H1 (cell line): ENCODE measurements around the gene ARL9. TPM values are rescaled to one million over a fixed set of nuclear protein-coding genes. Genes with fewer than 3 reads are reported as not detected.

ENCODE experiments used
- CTCF ChIA-PET: fragments of 300-600 bp; sonication (Branson Sonifier 250); formaldehyde crosslinking; loops from one replicate; lab custom pipeline; 2021; ENCODE audit not compliant: partially characterized antibody; lab: Charles Lee
- POLR2A ChIA-PET: fragments of 300-600 bp; sonication (Branson Sonifier 250); formaldehyde crosslinking; loops from one replicate; lab custom pipeline; 2021; ENCODE audit warnings: inconsistent platforms; ENCODE audit not compliant: partially characterized antibody; lab: Charles Lee
- DNase-seq, 2 experiments: peaks; one replicate each; pipeline versions ENCODE4 v3.0.0 to v3.0.0-alpha.2; 2010 to 2022; ENCODE audit warnings: low spot score in 2 of 2, low read depth in 1 of 2, mixed read lengths in 1 of 2
- FAIRE-seq: peaks from 2 replicates; lab custom pipeline; 2011; peaks lifted over from hg19 to GRCh38; lab: Jason Lieb, UNC
- H2AFZ ChIP-seq: 2 replicates; pipeline ENCODE4 v1.8.1; 2012; ENCODE audit warnings: low read length, inconsistent platforms
- H2AK5ac ChIP-seq: 2 replicates; pipeline ENCODE4 v1.6.1; 2013; ENCODE audit warnings: low read depth, low read length
- H2BK120ac ChIP-seq: replicated peaks from 2 replicates; pipeline ENCODE3; 2013; ENCODE audit warnings: low read depth, low read length, inconsistent platforms
- H2BK12ac ChIP-seq: 2 replicates; pipeline ENCODE4 v1.6.1; 2013; ENCODE audit warnings: low read depth, low read length
- H2BK15ac ChIP-seq: 2 replicates; pipeline ENCODE4 v1.6.1; 2013; ENCODE audit warnings: low read length
- H2BK20ac ChIP-seq: 2 replicates; pipeline ENCODE4 v1.6.1; 2013; ENCODE audit warnings: low read length
- H2BK5ac ChIP-seq: 2 replicates; pipeline ENCODE4 v1.6.1; 2013; ENCODE audit warnings: low read depth, low read length
- H3K14ac ChIP-seq: 2 replicates; pipeline ENCODE4 v1.6.1; 2013; ENCODE audit warnings: inconsistent platforms; ENCODE audit not compliant: insufficient read length
- H3K18ac ChIP-seq: 2 replicates; pipeline ENCODE4 v1.6.1; 2013; ENCODE audit warnings: low read length; ENCODE audit errors: extremely low read depth
- H3K23ac ChIP-seq: 2 replicates; pipeline ENCODE4 v1.6.1; 2013; ENCODE audit warnings: inconsistent platforms; ENCODE audit not compliant: insufficient read length
- H3K23me2 ChIP-seq: 2 replicates; pipeline ENCODE4 v1.6.1; 2013; ENCODE audit warnings: low read depth, low read length
- H3K27ac ChIP-seq: 2 replicates; pipeline ENCODE4 v1.6.1; 2011; ENCODE audit warnings: low read depth, low read length, inconsistent platforms
- H3K27me3 ChIP-seq, 4 experiments: replicated peaks in 1 of 4; 1 replicate in 1 of 4; 2 replicates in 3 of 4; pipeline versions ENCODE4 v1.6.1 to v1.8.1; 2011 to 2013; ENCODE audit warnings: low read length in 3 of 4, mild to moderate bottlenecking in 3 of 4, inconsistent platforms in 2 of 4, mixed read lengths in 2 of 4, moderate library complexity in 1 of 4; ENCODE audit not compliant: control insufficient read depth in 3 of 4, insufficient read depth in 3 of 4; ENCODE audit errors: extremely low read depth in 1 of 4
- H3K36me3 ChIP-seq, 4 experiments: 2 replicates each; pipeline versions ENCODE4 v1.6.1 to v1.8.1; 2011 to 2013; ENCODE audit warnings: mild to moderate bottlenecking in 4 of 4, low read length in 3 of 4, moderate library complexity in 2 of 4, control low read depth in 1 of 4, inconsistent platforms in 1 of 4; ENCODE audit not compliant: insufficient read depth in 4 of 4, control insufficient read depth in 2 of 4
- H3K4ac ChIP-seq: replicated peaks from 2 replicates; pipeline ENCODE3; 2013; ENCODE audit warnings: low read length, low read depth, mixed read lengths, inconsistent platforms; ENCODE audit not compliant: insufficient read length
- H3K4me1 ChIP-seq, 4 experiments: replicated peaks in 1 of 4; 1 replicate in 1 of 4; 2 replicates in 3 of 4; pipeline versions ENCODE4 v1.6.1 to v1.8.1; 2011 to 2013; ENCODE audit warnings: low read length in 3 of 4, inconsistent platforms in 2 of 4, mixed read lengths in 1 of 4; ENCODE audit not compliant: insufficient read depth in 4 of 4, control insufficient read depth in 3 of 4
- H3K4me2 ChIP-seq, 2 experiments: 2 replicates each; pipeline versions ENCODE4 v1.6.1 to v1.8.1; 2011 to 2013; ENCODE audit warnings: low read depth in 2 of 2, low read length in 2 of 2, control low read depth in 1 of 2, inconsistent platforms in 1 of 2, mild to moderate bottlenecking in 1 of 2; ENCODE audit not compliant: insufficient read depth in 1 of 2
- H3K4me3 ChIP-seq, 4 experiments: fragments of 200-600, 300-600 bp in 1 of 4; sonication (generic), shearing (Covaris generic), sonication (Bioruptor Twin) in 1 of 4; 2 replicates each; pipeline versions ENCODE4 v1.5.1 to v1.8.1; 2011 to 2016; ENCODE audit warnings: low read length in 4 of 4, low read depth in 3 of 4, control low read depth in 2 of 4, inconsistent platforms in 2 of 4, mild to moderate bottlenecking in 2 of 4, mixed read lengths in 1 of 4, moderate library complexity in 1 of 4; ENCODE audit not compliant: insufficient read depth in 2 of 4; ENCODE audit errors: extremely low read depth in 1 of 4
- H3K56ac ChIP-seq: replicated peaks from 2 replicates; pipeline ENCODE3; 2013; ENCODE audit warnings: low read depth, mild to moderate bottlenecking, mixed read lengths, low read length, inconsistent platforms; ENCODE audit not compliant: insufficient read length
- H3K79me1 ChIP-seq: 2 replicates; pipeline ENCODE4 v1.6.1; 2013; ENCODE audit warnings: low read depth, low read length, control low read depth
- H3K79me2 ChIP-seq, 2 experiments: 2 replicates each; pipeline versions ENCODE4 v1.6.1 to v1.8.1; 2012 to 2013; ENCODE audit warnings: low read length in 2 of 2, mild to moderate bottlenecking in 2 of 2, inconsistent platforms in 1 of 2; ENCODE audit not compliant: insufficient read depth in 2 of 2, control insufficient read depth in 1 of 2
- H3K9ac ChIP-seq, 4 experiments: replicated peaks in 1 of 4; 1 replicate in 1 of 4; 2 replicates in 3 of 4; pipeline versions ENCODE4 v1.6.1 to v1.8.1; 2011 to 2013; ENCODE audit warnings: low read depth in 3 of 4, low read length in 3 of 4, control low read depth in 2 of 4, mild to moderate bottlenecking in 2 of 4, moderate library complexity in 2 of 4, inconsistent platforms in 1 of 4; ENCODE audit errors: extremely low read depth in 1 of 4
- H3K9me3 ChIP-seq, 2 experiments: 2 replicates each; pipeline versions ENCODE4 v1.6.1 to v1.8.1; 2012 to 2013; ENCODE audit warnings: mild to moderate bottlenecking in 2 of 2, moderate library complexity in 2 of 2, control low read depth in 1 of 2, inconsistent platforms in 1 of 2, low read depth in 1 of 2, low read length in 1 of 2, mixed read lengths in 1 of 2; ENCODE audit not compliant: insufficient read depth in 2 of 2
- H4K20me1 ChIP-seq, 2 experiments: replicated peaks in 1 of 2; 2 replicates each; pipeline versions ENCODE3 to v1.8.1; 2011 to 2013; ENCODE audit warnings: inconsistent platforms in 2 of 2, low read length in 2 of 2, mild to moderate bottlenecking in 1 of 2; ENCODE audit not compliant: insufficient read depth in 2 of 2, control insufficient read depth in 1 of 2
- H4K5ac ChIP-seq: 2 replicates; pipeline ENCODE4 v1.6.1; 2013; ENCODE audit warnings: low read length, low read depth, mixed read lengths, inconsistent platforms; ENCODE audit not compliant: insufficient read length
- H4K8ac ChIP-seq: 2 replicates; pipeline ENCODE4 v1.8.0; 2013; ENCODE audit warnings: mild to moderate bottlenecking, moderate library complexity, low read length, inconsistent platforms; ENCODE audit not compliant: insufficient read depth; ENCODE audit errors: extremely low read depth
- H4K91ac ChIP-seq: replicated peaks from 2 replicates; pipeline ENCODE3; 2013; ENCODE audit warnings: low read length, mixed read lengths, inconsistent platforms; ENCODE audit not compliant: insufficient read length
- BRCA1 ChIP-seq: IDR thresholded peaks from 2 replicates; pipeline ENCODE4 v1.6.1; 2012; ENCODE audit warnings: low read depth, low read length, improper control_type of control experiment
- CHD1 ChIP-seq: IDR thresholded peaks from 2 replicates; pipeline ENCODE4 v1.6.1; 2012; ENCODE audit warnings: low read depth, low read length, improper control_type of control experiment
- JUND ChIP-seq: IDR thresholded peaks from 2 replicates; pipeline ENCODE4 v1.6.1; 2011; ENCODE audit warnings: mild to moderate bottlenecking, improper control_type of control experiment, low read length
- POLR2AphosphoS5 ChIP-seq: IDR thresholded peaks from 2 replicates; pipeline ENCODE4 v1.6.1; 2011; ENCODE audit warnings: low read depth, low read length
- RAD21 ChIP-seq, 2 experiments: IDR thresholded peaks in 1 of 2; conservative IDR thresholded peaks in 1 of 2; 2 replicates each; pipeline ENCODE4 v1.6.1; 2011; ENCODE audit warnings: low read depth in 2 of 2, low read length in 2 of 2, improper control_type of control experiment in 1 of 2, inconsistent platforms in 1 of 2, mild to moderate bottlenecking in 1 of 2, moderate library complexity in 1 of 2
- RBBP5 ChIP-seq: IDR thresholded peaks from 2 replicates; pipeline ENCODE4 v1.7.1; 2012; ENCODE audit warnings: low read depth, mild to moderate bottlenecking, inconsistent platforms, low read length, moderate library complexity, borderline replicate concordance
- RFX5 ChIP-seq: IDR thresholded peaks from 2 replicates; pipeline ENCODE4 v1.6.1; 2011; ENCODE audit warnings: low read depth, low read length, improper control_type of control experiment, borderline replicate concordance
- RNF2 ChIP-seq: fragments of 200-900, 300-1000 bp; sonication (generic); IDR thresholded peaks from 2 replicates; pipeline ENCODE4 v1.7.1; 2016; ENCODE audit warnings: borderline replicate concordance, low read depth, mild to moderate bottlenecking, antibody characterized with exemption, low read length; ENCODE audit not compliant: poor library complexity, severe bottlenecking; ENCODE audit errors: missing control alignments
- SIN3A ChIP-seq, 2 experiments: IDR thresholded peaks in 1 of 2; conservative IDR thresholded peaks in 1 of 2; 2 replicates each; pipeline ENCODE4 v1.6.1; 2011 to 2012; ENCODE audit warnings: low read length in 2 of 2, improper control_type of control experiment in 1 of 2, low read depth in 1 of 2, mild to moderate bottlenecking in 1 of 2
- TEAD4 ChIP-seq: IDR thresholded peaks from 2 replicates; pipeline ENCODE4 v1.6.1; 2012; ENCODE audit warnings: low read depth, low read length, inconsistent platforms, mixed read lengths
- YY1 ChIP-seq: IDR thresholded peaks from 2 replicates; pipeline ENCODE4 v1.6.1; 2011; ENCODE audit warnings: low read depth, mild to moderate bottlenecking, low read length
- WGBS, 2 experiments: shearing (Covaris generic) in 1 of 2; methylation state at CpG; one replicate each; pipeline versions ENCODE4 v1.1.6 to v1.1.7; 2013 to 2015; ENCODE audit warnings: low lambda C conversion rate in 2 of 2, mixed read lengths in 2 of 2, inconsistent platforms in 1 of 2, low coverage in 1 of 2, missing lambda C conversion rate in 1 of 2; ENCODE audit not compliant: insufficient replicate concordance in 2 of 2, insufficient coverage in 1 of 2, insufficient read length in 1 of 2; ENCODE audit errors: extremely low coverage in 1 of 2, missing lambda C conversion rate in 1 of 2; 5-methylcytosine and 5-hydroxymethylcytosine counted together
- polyA plus RNA-seq, 7 experiments: library from polyadenylated mRNA; depleted of rRNA in 3 of 7; stranded (reverse) in 5 of 7; unstranded in 2 of 7; fragments of >200 nt in 5 of 7; fragments of 200-250 nt in 2 of 7; gene quantifications; 1 replicate in 5 of 7; 2 replicates in 1 of 7; 4 replicates in 1 of 7; pipeline versions ENCODE4 v1.2.1 to v1.2.3, GENCODE V29; 2011 to 2013; ENCODE audit warnings: missing spikeins in 2 of 7, mixed read lengths in 2 of 7
- total RNA-seq: library from RNA; stranded (reverse); fragmentation: NEBNext Ultra II Directional; extraction: Animal tissue kit (Norgen Biotek cat#: 25700); gene quantifications from 2 replicates; pipeline ENCODE4 v1.2.1, GENCODE V29; 2021
- TF ChIP-seq, protein P1 (sequence below): IDR thresholded peaks from 2 replicates; pipeline ENCODE4 v1.6.1; 2012; ENCODE audit warnings: inconsistent platforms

The ARL9 gene
- total and polyA plus RNA-seq, 2 of the 8 experiments (the other 6 are each of a cell fraction or from before 2014, with no cell fraction given): 0.60 to 0.76 TPM

DNA sequence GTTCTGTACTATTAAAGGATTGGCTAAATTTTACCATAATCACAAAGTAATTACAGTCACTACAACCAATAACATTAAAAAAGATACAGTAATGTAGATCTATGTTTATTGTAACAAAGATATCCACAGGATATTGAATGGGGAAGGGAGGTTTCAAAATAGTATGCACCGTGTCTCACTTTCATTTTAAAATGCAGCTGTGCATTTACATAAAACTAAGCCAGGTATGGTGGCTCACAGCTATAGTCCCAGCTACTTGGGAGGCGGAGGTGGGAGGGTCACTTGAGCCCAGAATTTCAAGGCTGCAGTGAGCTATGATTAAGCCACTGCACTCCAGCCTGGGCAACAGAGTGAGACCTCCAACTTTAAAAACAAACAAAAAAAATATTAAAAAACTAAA is 29.7 kb upstream of the ARL9 start:
- Histone ChIP-seq H3K27me3 (no peaks in the 10 kb centered on the region), H3K56ac (no peak overlapping the region), H4K20me1 (peaks cover 0 to 3% of the 10 kb centered on the region in 2 experiments), H2BK12ac (no peak overlapping the region), H3K36me3 (peaks cover 9 to 80% (median 48%) of the 10 kb centered on the region in 4 experiments; a peak in 7 of 8 replicates), H3K14ac (no peak overlapping the region), H3K79me2 (no peaks in the 10 kb centered on the region), H4K8ac (no peak overlapping the region), H3K27ac (no peak overlapping the region), H2BK5ac (no peak overlapping the region), H3K4me3 (no peak overlapping the region), H2BK120ac (no peak overlapping the region), H2BK20ac (no peak overlapping the region), H3K4ac (no peak overlapping the region), H4K5ac (no peak overlapping the region), H3K79me1 (no peaks in the 10 kb centered on the region), H3K4me2 (no peak overlapping the region), H4K91ac (no peak overlapping the region), H3K18ac (no peak overlapping the region), H3K4me1 (no peaks in the 10 kb centered on the region), H2BK15ac (no peak overlapping the region), H2AK5ac (no peak overlapping the region), H3K23me2 (no peaks in the 10 kb centered on the region), H2AFZ (no peak overlapping the region), H3K9me3 (no peaks in the 10 kb centered on the region), H3K9ac (no peak overlapping the region), H3K23ac (no peak overlapping the region)
- no peak for FAIRE-seq
- ChIA-PET POLR2A (interaction anchor here (0.6 to 1.3 kb wide), 3 partner anchors 9 to 532 kb away, joined by 3 read pairs; no protein-coding TSS in a partner anchor), CTCF (no interaction called here)
- WGBS, 2 experiments: 90% methylated on average over 2 of the region's 2 CpGs; no CpG with 5 or more reads in 1 of the 2 experiments
- TF ChIP-seq TEAD4: no peak
- no peak for TF ChIP-seq RFX5
- no peak for TF ChIP-seq YY1
- no peak for TF ChIP-seq JUND
- no peak for TF ChIP-seq RAD21 (IDR thresholded peaks at IDR 0.05 in 1 of 2, conservative IDR thresholded peaks at IDR 0.05 in 1 of 2; ENCODE audit: low read depth in 2 of 2, low read length in 2 of 2)
- TF ChIP-seq SIN3A (conservative IDR thresholded peaks at IDR 0.05 in 1 of 2, IDR thresholded peaks at IDR 0.05 in 1 of 2; ENCODE audit: low read depth in 1 of 2, low read length in 2 of 2): no peak
- TF ChIP-seq, protein P1, sequence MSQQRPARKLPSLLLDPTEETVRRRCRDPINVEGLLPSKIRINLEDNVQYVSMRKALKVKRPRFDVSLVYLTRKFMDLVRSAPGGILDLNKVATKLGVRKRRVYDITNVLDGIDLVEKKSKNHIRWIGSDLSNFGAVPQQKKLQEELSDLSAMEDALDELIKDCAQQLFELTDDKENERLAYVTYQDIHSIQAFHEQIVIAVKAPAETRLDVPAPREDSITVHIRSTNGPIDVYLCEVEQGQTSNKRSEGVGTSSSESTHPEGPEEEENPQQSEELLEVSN: no peak
- no peak for TF ChIP-seq CHD1
- TF ChIP-seq BRCA1: no peak
- TF ChIP-seq RNF2: no peak
- TF ChIP-seq POLR2AphosphoS5: no peak
- no peak for TF ChIP-seq RBBP5
- DNase-seq: no peak
